Pulmonary artery endothelial cell (primary cell): Measurements from ENCODE around the gene UCHL5. TPM values are rescaled to one million over a fixed set of nuclear protein-coding genes. Genes with fewer than 3 reads are reported as not detected.
"Not testable (repeated sequence)": the region's sequence is repeated elsewhere in the genome, so short reads cannot be mapped to it uniquely, and the experiment has no call there.

ENCODE experiments used
- DNase-seq: peaks from one replicate; pipeline ENCODE4 v3.0.0-alpha.2; 2011; ENCODE audit warnings: low read depth, low spot score
- total RNA-seq: library from RNA; depleted of rRNA; stranded (reverse); fragments of >200 nt; gene quantifications from 2 replicates; pipeline ENCODE4 v1.2.3, GENCODE V29; 2014

The UCHL5 gene
- total RNA-seq, 1 donor from 2014 or later, result 32.5 TPM

DNA sequence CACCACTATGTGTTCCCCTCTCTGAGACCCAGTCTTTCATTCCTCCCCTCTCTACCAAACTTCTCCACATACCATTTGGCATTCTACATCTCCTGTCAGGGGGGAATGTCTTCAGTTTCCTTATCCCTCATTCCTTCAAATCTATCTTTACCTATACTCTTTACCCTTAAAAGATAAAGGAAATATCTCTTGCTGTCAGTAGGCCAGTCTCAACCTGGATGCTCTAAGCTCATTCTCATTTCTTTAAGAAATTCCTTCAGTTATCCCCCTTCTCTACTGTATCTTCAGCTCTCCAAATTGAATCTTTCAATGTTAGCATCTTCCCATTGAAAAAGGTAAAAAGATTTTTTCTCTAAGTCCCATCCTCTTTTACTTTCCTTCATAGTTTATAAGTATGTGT, 6.8 kb upstream of the UCHL5 start:
- no peak for DNase-seq

DNA sequence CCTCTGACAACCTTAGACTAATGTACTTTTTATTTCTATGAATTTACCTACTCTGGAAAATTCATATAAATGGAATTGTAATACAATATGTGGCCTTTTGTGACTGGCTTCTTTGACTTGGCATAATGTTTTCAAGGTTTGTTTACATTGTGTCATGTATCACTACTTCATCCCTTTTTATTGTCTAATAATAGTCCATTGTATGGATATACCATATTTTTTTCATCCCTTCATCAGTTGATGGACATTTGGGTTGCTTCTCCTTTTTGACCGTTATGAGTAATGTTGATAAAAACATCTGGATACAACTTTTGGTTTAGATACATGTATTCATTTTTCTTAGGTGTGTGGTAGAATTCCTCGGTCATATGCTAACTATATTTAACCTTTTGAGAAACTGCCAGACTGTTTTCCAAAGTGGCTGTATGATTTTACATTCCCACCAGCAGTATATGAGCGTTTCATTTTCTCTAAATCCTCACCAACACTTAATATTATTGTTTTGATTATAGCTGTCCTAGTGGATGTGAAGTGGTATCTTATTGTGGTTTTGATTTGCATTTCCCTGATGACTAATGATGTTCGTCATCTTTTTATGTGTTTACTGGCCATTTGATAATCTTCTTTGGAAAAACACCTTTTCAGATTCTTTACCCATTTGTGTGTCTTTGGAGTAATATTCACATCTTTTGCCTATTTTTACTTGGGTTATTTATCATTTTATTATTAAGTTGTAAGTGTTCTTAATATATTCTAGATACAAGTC, 3.7 kb upstream of the UCHL5 start:
- no peak for DNase-seq

- DNase-seq, result no peak
These were observed 1.8 kb upstream of the UCHL5 start for GRCh38 chr1:193060938-193061337.

DNA sequence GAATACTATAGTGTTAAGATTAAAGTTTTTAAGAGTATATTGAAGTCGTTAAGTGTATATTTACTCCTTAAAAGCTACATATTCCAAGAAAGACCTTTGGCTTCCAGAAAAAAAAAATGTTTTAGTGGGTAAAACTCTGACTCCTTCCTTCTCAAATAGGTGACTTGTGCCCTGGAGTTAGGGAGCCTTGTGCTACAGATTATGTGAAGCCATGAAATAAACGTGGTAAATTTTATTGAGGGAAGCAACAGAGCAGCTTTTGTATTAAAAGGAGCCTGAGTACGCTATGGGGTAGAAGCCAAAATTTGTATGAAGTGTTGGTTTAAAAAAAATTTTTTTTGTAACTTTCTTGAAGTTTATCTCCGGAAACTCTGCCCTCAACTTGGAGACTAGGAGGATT, 1.2 kb upstream of the UCHL5 start:
- DNase-seq, result no peak

DNA sequence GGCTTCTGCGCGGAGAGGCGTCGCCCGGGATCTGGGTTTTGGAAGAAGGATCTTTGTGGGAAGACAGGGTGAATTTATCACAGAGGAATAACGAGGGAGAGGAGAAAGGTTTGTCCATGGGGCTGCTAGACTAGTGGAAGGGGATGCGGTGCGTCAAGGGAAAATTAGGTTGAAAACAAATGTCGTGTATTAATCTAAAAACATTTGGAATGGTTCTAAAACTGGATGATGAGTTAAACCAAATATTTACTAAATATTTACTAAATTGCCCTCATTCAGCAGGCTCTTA, 899 bp upstream of the UCHL5 start:
- no peak for DNase-seq

DNA sequence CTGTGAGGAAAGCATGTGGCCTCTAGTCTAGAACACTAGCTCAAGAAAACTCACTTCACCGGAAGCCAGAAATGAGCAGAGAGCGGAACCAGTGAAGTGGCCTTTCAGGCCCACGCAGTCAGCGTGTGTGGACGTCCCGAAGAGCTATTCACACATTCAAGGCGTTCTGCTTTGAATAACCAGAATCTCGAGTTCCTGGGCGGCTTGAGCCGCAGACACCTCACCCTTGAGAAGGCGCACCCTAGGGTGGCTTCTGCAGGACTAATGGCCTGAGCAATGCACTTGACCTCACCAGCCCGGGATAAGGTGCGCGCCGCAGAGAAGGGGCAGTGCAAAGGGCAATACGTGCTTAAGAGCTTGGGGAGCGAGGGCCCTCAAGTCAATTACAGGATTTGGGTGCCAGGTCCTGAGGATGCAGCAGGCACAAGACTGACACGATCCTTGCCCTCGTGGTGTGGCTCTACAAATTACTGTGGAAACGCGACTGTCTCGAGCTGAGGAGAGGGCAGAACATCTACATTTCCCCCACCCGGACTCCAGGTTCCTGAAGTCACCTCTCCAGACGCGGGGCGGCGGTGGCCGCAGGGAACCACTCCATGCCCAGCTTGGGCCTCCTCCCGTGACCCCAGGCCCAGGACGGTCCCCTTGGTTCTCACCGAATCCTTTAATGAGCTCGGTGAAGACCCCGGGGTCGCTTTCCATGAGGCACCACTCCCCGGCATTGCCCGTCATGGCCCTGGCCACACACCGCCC, 455 bp downstream of the UCHL5 start:
- DNase-seq, result no peak

- DNase-seq, result no peak
These were observed 4.9 kb downstream of the UCHL5 start for GRCh38 chr1:193054169-193054675.

DNA sequence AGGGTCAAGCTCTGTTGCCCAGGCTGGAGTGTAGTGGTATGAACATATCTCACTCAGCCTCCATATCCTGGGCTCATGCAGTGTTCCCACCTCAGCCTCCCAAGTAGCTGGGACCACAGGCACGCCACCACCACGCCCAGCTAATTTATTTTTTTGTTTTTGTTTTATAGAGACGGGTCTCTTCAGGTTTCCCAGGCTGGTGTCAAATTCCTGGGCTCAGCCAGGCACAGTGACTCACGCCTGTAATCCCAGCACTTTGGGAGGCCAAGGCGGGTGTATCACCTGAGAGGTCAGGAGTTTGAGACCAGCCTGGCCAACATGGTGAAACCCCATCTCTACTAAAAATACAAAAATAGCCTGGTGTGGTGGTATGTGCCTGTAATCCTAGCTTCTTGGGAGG, 10.2 kb downstream of the UCHL5 start:
- not testable (repeated sequence) for DNase-seq

DNA sequence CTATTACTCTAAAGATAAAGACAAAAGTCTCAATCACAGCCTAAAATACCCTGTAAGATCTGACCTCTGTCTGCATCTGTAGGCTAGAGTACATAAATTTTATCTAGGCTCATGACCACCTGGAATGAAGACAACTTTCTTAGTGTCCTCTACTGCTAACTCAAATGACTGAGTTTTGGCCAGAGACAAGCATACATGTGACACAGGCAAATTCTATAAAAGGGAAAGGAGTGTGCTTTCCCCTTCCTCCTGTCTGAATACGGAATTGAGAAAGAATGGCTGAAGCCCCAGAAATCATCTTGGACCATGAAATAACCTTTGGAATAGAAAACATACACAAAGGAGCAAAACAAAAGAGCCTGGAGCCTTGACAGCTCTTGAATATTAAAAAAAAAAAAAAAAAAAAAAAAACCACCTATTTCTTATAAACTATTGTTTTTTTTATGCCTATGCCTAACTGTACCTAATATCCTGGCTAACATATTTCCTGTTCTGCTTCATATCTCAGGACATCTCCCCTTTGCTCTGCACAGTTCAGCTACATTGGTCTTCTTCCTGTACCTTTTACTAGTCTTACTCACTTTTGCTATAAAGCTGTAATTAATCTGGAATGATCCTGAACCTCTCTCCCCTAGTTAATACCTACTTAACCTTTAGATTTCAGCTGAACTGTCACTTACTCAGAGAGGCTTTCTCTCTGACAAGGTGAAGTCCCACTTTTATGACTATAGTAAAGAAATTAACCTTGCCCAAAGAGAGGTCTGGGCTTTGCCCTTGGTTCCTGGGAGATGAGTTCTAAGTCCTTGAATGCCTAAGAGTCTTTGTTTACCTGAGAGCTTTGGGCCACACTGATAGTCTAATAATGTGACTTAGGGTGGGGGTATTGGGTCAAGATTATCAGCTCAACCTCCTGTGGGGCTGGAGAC, 16.1 kb downstream of the UCHL5 start:
- DNase-seq, result no peak

DNA sequence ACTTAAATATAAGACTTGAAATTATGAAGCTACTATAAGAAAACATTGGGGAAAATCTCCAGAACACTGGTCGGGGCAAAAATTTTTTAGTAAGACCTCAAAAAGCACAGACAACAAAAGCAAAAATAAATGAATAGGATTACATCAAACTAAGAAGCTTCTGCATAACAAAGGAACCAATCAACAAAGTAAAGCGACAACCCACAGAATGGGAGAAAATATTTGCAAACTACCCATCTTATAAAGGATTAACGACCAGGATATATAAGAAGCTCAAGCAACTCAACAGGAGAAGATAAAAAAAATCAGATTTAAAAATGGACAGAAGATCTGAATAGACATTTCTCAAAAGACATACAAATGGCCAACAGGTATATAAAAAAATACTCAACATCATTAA, 19.1 kb downstream of the UCHL5 start:
- DNase-seq, result no peak

DNA sequence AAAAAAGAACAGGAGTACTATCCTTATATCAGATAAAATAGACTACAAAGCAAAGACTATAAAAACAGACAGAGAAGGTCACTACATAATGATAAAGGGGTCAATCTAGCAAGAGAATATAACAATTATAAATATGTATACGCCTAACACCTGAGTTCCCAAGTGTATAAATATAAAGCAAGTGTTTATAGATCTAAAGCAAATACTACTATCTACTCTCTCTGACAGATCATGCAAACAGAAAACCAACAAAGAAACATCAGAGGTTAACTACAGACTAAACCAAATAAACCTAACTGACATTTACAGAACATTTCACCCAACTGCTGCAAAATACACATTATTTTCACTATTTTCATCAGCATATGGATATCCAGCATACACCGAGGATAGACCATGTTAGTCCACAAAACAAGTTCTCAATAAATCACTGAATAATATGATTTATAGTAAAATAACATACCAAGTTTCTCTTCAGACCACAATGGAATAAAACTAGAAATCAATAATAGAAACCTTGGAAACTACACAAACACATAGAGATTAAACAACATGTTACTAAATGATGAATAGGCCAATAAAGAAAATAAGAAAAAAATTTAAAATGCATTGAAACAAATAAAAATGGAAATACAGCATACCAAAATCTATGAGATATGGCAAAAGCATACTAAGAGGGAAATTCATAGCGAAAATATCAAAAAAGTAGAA, 22.7 kb downstream of the UCHL5 start:
- no peak for DNase-seq

DNA sequence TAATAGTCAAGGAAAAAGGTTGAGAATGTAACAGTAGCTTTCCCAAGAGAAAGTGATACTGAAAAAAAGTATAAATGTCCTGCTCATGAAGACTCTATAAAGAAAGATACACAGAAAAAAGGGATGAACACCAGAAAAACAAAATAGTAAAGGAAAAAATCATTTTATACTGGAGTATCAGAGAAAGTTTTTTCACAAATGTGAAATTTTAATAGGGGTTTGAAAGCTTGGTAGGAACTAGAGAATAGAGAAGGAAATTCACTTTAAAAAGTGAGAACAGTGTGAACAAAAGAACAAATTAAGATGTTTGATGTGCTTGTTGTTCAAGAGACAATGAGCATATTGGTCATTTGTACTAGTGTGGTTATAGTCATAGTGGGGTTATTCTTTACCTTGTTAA, 25.6 kb downstream of the UCHL5 start:
- DNase-seq, result no peak

- DNase-seq, result not testable (repeated sequence)
These were observed 26.3 kb downstream of the UCHL5 start for GRCh38 chr1:193032643-193033427.

- no peak for DNase-seq
These were observed 27.7 kb downstream of the UCHL5 start for GRCh38 chr1:193031431-193031830.

DNA sequence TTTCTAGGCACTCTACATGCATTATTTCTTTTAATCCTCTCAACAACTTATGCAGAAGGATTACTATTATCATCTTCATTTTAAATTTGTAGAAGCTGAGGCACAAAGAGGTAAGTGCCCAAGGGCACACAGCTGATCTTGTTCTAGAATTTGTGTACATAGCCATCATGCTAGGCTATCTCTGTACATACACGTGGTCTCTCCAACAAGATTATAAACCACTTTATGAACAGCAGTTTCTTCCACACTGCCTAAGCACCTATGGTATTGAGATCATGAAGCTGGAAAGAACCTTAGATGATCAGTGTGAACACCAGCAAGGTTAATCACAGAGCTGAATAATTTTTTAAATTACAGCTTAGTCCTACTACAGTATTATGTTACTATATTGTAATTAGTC, 28.9 kb downstream of the UCHL5 start:
- DNase-seq, result no peak

- no peak for DNase-seq
These were observed 33.9 kb downstream of the UCHL5 start for GRCh38 chr1:193025218-193025617.

GRCh38 chr1:193019442-193020026, 39.6 kb downstream of the UCHL5 start:
- DNase-seq, result peak; percentile 26

DNA sequence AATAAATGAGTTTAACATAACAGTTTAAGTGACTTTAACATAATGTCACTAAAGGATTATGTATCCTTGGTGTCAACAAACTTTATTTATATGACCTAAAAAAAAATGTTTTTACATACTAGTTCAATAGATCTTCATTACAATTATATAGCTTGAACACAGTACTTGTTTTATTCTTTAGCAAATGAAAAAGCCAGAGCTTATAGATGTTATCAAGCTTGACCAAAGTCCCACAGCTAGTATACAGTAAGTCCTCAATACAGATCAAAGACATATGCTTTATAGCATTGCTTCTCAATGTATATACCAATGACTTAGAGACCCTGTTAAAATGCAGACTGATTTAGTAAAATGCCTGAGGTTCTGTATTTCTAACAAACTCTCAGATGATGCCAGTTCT, 42.4 kb downstream of the UCHL5 start:
- DNase-seq, result no peak

DNA sequence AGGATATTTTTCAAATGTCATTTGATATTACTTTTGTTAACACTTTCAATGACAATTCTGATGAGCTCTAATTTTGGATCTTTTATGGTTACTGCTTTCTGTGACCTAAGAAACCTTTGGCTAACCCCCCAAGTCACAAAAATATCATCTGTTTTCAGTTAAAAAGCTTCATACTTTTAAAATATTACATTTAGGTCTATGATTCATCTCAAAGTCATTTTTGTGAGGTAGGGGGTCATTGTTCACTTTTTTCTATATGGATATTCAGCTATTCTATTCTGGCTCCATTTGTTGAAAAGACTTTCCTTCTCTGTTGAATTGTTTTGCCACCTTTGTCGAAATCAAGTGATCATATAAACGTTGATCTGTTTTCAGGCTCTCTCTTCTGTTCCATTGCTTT, 44.8 kb downstream of the UCHL5 start:
- no peak for DNase-seq

DNA sequence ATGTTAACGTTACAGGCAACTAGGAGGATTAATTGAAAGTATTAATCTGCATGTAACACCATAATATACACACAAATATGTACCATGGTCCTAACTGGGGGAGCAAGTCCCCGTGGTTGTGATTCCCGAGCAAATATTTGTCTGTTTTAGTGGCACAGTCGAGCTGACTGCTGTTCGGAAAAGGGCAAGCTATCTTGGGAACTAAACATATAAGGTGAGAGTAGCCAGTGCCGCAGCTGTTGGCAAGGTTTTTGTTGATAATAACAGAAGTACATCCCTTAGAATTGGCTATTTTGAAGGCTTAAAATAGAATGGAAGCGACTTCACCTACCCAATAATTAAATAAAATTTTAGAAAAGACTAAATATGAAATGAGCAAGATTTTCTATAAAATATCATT, 45.5 kb downstream of the UCHL5 start:
- no peak for DNase-seq
